KMS-11 (cell line): Measurements from ENCODE around the gene STK31.
"Not testable (repeated sequence)": the region's sequence is repeated elsewhere in the genome, so short reads cannot be mapped to it uniquely, and the experiment has no call there.

ENCODE experiments used
- H2AFZ ChIP-seq: fragments of 200-600 bp; sonication (generic); 2 replicates; pipeline ENCODE4 v1.6.1; 2016; ENCODE audit warnings: antibody characterized with exemption, mixed run types, low read depth
- H3K27ac ChIP-seq: fragments of 200-600 bp; sonication (generic); 2 replicates; pipeline ENCODE4 v1.6.1; 2016; ENCODE audit warnings: mild to moderate bottlenecking, mixed run types
- H3K27me3 ChIP-seq: fragments of 200-600 bp; sonication (generic); 2 replicates; pipeline ENCODE4 v1.6.1; 2017; ENCODE audit warnings: mild to moderate bottlenecking, low read depth, mixed run types, moderate library complexity; ENCODE audit not compliant: insufficient read depth
- H3K36me3 ChIP-seq: fragments of 200-600 bp; sonication (generic); 2 replicates; pipeline ENCODE4 v1.6.1; 2017; ENCODE audit warnings: mild to moderate bottlenecking, mixed run types; ENCODE audit not compliant: insufficient read depth
- H3K4me1 ChIP-seq: fragments of 200-600 bp; sonication (generic); 2 replicates; pipeline ENCODE4 v1.6.1; 2016; ENCODE audit warnings: mild to moderate bottlenecking, low read depth, mixed run types; ENCODE audit not compliant: poor library complexity, severe bottlenecking
- H3K4me2 ChIP-seq: fragments of 200-600 bp; sonication (generic); 2 replicates; pipeline ENCODE4 v1.7.0; 2016; ENCODE audit warnings: mild to moderate bottlenecking, mixed run types
- H3K4me3 ChIP-seq: fragments of 200-600 bp; sonication (generic); IDR thresholded peaks from 2 replicates; pipeline ENCODE4 v1.6.1; 2017; ENCODE audit warnings: low read depth, low read length, mixed read lengths; ENCODE audit not compliant: insufficient read depth
- H3K79me2 ChIP-seq: fragments of 200-600 bp; sonication (generic); 2 replicates; pipeline ENCODE4 v1.6.1; 2016; ENCODE audit warnings: low read depth, mixed run types; ENCODE audit not compliant: insufficient read depth
- H3K9ac ChIP-seq: fragments of 200-600 bp; sonication (generic); 2 replicates; pipeline ENCODE4 v1.6.1; 2016; ENCODE audit warnings: mild to moderate bottlenecking, mixed run types
- H4K20me1 ChIP-seq: fragments of 200-600 bp; sonication (generic); 2 replicates; pipeline ENCODE4 v1.6.1; 2016; ENCODE audit warnings: mild to moderate bottlenecking, mixed run types; ENCODE audit not compliant: insufficient read depth
- CTCF ChIP-seq: fragments of 200-600 bp; sonication (generic); conservative IDR thresholded peaks from 2 replicates; pipeline ENCODE4 v1.6.1; 2017; ENCODE audit warnings: low read depth, mild to moderate bottlenecking, antibody characterized with exemption, low read length, moderate library complexity, mixed read lengths

The STK31 gene

GRCh38 chr7:23852988-23853387 lies 143.0 kb downstream of the STK31 start:
- Histone ChIP-seq H3K27ac (no peak overlapping the region), H3K36me3 (no peaks in the 10 kb centered on the region), H3K9ac (no peak overlapping the region), H3K4me1 (no peaks in the 10 kb centered on the region), H4K20me1 (no peaks in the 10 kb centered on the region), H3K79me2 (no peaks in the 10 kb centered on the region), H2AFZ (no peak overlapping the region), H3K4me2 (no peak overlapping the region), H3K27me3 (no peaks in the 10 kb centered on the region), H3K4me3 (no peak overlapping the region)
- TF ChIP-seq CTCF = no peak

GRCh38 chr7:23863209-23863787 lies 153.3 kb downstream of the STK31 start:
- no peaks in the 10 kb centered on the region for H4K20me1 ChIP-seq
- H3K36me3 ChIP-seq = no peaks in the 10 kb centered on the region
- H3K4me3 ChIP-seq = no peak overlapping the region
- TF ChIP-seq CTCF = peak; percentile 87
- no peak overlapping the region for H3K27ac ChIP-seq
- no peak overlapping the region for H3K4me2 ChIP-seq
- H2AFZ ChIP-seq = no peak overlapping the region
- no peak overlapping the region for H3K9ac ChIP-seq
- no peaks in the 10 kb centered on the region for H3K79me2 ChIP-seq
- H3K4me1 ChIP-seq = no peaks in the 10 kb centered on the region
- no peaks in the 10 kb centered on the region for H3K27me3 ChIP-seq

- H4K20me1 ChIP-seq = no peaks in the 10 kb centered on the region
- no peak overlapping the region for H2AFZ ChIP-seq
- H3K4me1 ChIP-seq = no peaks in the 10 kb centered on the region
- H3K9ac ChIP-seq = no peak overlapping the region
- no peaks in the 10 kb centered on the region for H3K27me3 ChIP-seq
- no peak overlapping the region for H3K27ac ChIP-seq
- TF ChIP-seq CTCF = no peak
- no peak overlapping the region for H3K4me3 ChIP-seq
- H3K79me2 ChIP-seq = no peaks in the 10 kb centered on the region
- H3K36me3 ChIP-seq = no peaks in the 10 kb centered on the region
- H3K4me2 ChIP-seq = no peak overlapping the region
These were observed 155.0 kb downstream of the STK31 start for GRCh38 chr7:23864973-23865372.

- Histone ChIP-seq H3K4me1 (no peaks in the 10 kb centered on the region), H3K9ac (no peak overlapping the region), H3K4me2 (no peak overlapping the region), H4K20me1 (no peaks in the 10 kb centered on the region), H2AFZ (no peak overlapping the region), H3K4me3 (no peak overlapping the region), H3K27ac (no peak overlapping the region), H3K36me3 (no peaks in the 10 kb centered on the region), H3K27me3 (no peaks in the 10 kb centered on the region), H3K79me2 (no peaks in the 10 kb centered on the region)
- TF ChIP-seq CTCF = no peak
These were observed 163.3 kb downstream of the STK31 start for GRCh38 chr7:23873306-23873705.

- H3K4me2 ChIP-seq, H3K4me3 ChIP-seq, H3K27ac ChIP-seq, H2AFZ ChIP-seq, H4K20me1 ChIP-seq, H3K36me3 ChIP-seq, H3K27me3 ChIP-seq, H3K4me1 ChIP-seq, H3K79me2 ChIP-seq, H3K9ac ChIP-seq: not testable (repeated sequence)
These were observed 166.5 kb downstream of the STK31 start for GRCh38 chr7:23876526-23876925.
